HG02981 (cell line): ENCODE measurements around the gene PRPH2.
"Not testable (repeated sequence)": the region's sequence is repeated elsewhere in the genome, so short reads cannot be mapped to it uniquely, and the experiment has no call there.

Experiments
- ATAC-seq: cut with Tn5 transposase; IDR thresholded peaks from one replicate; pipeline ENCODE4 v1.9.1; 2021; ENCODE audit warnings: mild to moderate bottlenecking, moderate library complexity; ENCODE audit not compliant: unreplicated experiment

PRPH2 gene

DNA sequence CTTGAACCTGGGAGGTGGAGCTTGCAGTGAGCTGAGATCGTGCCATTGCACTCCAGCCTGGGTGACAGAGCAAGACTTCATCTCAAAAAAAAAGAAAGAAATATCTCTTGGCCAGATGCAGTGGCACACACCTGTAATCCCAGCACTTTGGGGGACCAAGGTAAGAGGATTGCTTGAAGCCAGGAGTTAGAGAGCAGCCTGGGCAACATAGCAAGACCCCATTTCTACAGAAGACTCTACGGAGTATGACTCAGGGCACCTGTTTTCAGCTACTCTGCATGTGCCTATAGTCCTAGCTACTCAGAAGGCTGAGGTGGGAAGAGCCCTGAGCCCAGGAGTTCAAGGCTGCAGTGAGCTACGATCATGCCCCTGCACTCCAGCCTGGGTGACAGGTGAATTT is 19.6 kb downstream of the PRPH2 start:
- not testable (repeated sequence) for ATAC-seq

DNA sequence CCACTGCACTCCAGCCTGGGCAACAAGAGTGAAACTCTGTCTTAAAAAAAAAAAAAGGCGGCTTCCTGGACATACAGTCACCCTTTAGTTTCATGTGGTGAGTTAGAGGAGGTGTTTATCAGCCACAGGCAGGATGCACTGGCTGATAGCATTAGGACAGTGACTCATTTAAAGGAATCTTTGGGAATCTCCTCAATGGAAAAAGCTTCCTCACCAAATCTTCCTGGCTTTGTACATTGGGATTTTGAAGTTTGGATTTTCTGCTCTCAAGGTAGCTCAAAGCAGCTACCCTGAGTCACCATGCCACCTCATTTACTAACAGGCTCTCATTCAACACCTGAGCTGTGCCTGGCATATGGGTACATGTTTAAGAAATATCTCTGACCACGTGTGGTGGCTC is 20.2 kb downstream of the PRPH2 start:
- no peak for ATAC-seq

DNA sequence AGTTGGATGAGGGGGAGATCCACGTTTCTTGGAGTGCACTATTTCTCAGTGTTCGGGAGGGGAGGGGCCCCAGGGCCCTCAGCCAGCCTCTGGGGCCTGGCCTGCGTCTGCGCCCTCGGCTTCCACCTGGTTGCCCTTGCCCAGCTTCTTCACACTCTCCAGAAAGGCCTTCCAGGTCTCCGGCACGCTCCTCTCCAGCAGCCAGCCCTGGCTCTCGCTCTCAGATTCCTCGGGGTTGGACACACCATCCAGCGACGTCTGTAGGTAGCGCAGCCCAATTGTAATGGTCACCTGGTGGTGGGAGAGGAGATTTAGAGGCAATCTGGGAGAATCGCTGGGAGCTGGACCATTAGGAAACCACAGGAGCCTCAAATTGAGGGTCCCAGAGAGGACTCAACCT is 24.2 kb downstream of the PRPH2 start:
- ATAC-seq: no peak

DNA sequence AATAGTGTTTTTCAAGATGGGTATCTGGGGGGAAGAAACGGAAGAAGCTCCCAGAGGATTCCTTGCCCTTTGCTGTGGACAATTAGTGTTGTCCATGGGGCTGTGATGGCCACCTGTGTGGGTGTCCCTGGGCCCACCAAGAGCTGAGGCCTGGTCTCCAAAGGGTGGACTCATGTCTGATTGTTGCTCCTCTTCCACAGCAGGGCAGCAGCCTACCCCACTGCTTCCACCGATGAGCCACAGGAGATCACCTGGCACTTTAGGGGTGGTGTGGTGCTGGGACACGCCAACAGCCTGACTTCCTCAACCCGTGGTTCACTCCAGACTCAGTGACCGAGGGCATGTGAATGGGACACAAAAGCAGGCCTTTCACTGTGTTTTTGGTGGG is 25.1 kb downstream of the PRPH2 start:
- no peak for ATAC-seq

DNA sequence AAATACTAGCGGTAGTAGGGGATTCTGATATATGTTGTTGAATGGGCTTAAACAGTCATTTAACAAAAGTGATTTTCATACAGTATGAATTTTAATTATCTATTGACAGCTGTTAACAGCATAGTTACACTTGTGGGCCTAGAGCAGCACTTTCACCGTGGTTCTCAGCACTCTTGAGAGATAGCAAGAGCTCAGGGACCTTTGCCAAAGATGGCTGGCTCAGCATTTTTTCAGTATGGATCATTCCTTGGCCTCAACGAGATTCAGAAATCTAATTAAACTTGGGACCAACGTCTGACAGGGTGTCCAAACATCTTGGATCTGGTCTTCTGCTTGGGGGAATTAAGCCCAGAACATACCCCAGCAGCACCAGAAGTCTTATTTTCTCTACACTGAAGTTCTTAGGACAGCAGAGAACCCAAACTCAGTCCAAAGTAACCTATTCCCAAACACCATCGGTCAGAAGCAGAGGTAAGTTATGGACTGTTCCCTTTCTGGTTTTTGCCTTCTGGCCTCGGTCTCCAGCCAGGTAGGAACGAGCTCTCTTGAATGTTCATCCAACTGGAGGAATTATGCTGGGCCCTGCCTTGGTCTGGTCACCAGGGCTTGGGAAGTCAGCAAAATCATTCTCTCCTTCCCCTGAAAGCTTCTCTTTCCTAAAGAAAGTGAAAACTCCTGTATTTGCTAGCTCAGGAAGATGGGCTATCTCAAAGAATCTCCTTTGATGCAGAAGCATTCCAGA is 25.7 kb downstream of the PRPH2 start:
- no peak for ATAC-seq

DNA sequence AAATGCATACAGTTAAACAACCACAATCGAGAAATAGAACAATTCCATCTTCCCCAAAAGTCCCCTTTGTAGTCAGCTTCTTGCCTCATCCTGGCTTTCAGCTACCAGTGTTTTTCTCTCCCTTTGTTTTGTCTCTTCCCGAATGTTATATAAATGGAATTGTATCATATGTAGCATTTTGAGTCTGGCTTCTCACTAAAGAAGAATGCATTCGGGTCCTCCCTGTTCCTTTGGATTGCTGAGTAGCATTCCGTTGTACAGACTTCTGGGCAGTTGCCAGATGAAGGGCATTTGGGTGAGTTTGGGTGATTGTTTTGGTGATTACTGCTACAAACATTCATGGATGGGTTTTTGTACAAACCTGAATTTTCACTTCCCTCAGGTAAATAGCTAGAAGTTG is 27.8 kb downstream of the PRPH2 start:
- ATAC-seq: no peak

DNA sequence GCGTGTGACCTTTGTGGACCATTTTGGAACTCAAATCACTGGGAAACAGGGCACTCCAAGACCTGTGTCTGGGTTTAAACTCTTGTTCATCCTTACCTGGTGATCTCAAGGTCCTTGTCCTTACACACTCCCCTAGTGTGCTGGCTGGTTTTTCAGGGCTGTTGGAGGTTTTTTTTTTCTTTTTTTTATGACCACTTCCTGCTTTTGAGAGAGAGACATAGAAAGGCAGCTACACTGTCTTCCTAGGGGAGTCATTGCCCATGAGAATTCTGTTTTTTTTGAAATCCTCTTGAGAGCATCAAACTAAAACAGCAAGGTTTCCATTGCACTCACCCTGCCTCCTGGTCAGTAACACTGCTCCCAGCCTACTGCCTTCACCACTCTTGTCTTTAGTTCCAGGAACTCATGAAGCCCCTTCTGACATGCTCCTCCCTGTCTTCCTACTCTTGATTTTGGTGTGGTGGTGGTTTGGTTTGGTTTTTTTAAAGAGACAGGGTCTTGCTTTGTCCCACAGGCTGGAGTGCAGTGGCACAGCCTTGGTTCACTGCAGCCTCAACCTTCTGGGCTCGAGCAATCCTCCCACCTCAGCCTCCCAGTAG is 28.6 kb downstream of the PRPH2 start:
- ATAC-seq: no peak

DNA sequence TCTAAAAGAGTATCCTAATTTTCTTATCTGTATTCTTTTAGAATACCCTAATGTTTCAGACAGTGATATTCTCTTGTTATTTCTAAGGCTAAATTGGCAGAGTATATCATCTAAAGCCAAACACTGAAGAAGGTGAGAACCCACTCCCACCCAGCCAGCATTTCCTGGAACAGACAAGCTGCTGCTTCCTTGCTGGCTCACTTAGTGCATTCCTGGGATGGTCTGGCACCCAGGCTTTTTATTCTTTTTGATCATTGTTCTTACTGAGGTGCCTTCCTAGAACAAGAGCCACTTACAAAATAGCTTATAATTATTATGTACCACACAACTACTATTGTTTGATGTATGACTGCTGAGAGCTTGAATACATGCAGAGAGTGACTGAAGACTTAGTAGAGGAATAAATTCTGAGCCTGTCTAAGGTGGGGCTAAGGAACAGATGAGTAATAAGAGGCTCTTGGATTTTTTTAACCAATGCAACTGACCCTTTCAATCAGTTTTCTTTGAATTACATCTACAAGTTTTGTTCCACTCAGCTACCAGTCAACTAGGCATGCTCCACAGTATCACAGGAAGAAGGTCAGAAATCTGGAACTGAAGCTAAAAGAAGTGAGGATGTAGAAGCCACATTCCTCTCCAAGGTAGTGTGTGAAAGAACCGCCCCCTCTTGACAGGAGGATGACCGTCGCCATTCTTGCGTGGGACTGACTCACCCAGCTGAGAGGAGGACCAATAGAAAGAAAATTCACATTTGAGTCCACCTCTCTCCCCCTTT is 30.1 kb downstream of the PRPH2 start:
- no peak for ATAC-seq

DNA sequence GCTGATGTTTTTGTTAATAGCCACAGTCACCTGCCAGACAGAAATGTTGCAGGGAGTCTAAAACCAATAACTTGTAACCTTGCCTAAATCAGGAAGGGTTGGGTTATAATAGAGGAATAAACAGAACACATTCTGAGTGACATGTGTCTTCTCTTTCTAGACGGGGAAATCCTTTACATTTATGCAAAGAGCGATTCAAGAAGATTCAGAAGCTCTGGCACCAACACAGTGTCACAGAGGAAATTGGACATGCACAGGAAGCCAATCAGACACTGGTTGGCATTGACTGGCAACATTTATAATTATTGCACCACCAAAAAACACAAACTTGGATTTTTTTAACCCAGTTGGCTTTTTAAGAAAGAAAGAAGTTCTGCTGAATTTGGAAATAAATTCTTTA is 31.5 kb downstream of the PRPH2 start:
- no peak for ATAC-seq

DNA sequence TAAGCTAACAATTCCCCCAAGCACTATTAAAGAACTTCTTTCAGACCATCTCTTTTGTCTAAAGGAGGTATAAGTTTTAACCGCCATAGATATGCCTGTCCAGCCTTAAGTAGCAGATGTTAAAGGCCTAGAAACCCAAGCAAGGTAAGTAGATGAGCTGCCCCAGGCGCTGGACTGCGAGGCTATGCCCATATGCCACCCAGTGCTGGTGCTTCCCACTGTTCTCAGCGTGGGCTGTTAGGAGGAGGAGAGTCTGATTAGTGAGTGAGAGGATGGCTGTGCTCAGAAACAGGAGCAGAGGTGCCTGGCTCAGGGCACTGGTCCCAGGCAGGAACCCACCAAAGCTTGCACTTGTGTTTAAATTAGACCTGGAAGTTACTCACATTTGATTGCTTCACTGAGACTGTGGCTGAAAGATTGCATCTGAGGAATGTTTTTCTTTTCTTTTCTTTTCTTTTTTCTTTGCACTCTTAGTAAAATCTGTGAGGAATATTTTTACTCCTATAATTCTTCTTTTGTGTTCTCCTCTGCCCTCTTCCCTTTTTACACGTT is 32.2 kb downstream of the PRPH2 start:
- no peak for ATAC-seq

DNA sequence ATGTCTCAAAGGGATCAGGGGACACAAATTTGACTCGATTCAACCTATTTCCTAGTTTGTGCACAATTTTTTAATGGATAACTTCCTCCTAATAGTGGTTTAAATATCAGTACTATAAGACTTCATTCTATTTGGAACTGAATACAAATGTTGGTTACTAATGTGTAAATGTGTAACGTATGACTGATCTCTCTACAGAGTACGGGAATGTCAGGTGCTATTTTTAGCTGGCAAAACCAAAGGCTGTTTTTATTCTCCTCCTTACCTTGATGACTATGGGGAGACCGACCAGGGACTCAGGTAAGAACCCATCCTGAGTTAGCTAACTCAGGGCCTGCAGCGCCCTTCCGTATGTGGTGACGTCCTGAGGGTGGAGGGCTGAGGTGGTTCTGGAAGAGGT is 33.0 kb downstream of the PRPH2 start:
- ATAC-seq: no peak

DNA sequence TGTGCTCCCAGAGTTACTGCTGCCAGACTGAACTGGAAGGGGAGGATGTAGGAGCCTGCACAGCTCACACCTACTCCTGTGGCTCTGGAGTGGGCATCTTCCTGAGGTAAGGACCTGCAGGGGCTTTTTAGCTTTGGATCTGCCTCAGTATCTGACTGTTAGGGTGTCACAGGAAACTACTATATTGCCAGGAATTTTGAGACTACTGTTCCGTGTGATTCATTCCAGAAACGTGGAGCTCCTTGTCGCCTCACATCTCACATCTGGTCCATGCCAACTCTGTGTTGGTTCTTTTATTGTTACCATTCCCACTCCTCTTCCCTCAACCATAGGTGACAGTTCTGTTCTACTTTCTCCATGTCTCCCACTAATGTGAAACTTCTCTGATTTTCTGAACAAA is 34.1 kb downstream of the PRPH2 start:
- ATAC-seq: no peak

DNA sequence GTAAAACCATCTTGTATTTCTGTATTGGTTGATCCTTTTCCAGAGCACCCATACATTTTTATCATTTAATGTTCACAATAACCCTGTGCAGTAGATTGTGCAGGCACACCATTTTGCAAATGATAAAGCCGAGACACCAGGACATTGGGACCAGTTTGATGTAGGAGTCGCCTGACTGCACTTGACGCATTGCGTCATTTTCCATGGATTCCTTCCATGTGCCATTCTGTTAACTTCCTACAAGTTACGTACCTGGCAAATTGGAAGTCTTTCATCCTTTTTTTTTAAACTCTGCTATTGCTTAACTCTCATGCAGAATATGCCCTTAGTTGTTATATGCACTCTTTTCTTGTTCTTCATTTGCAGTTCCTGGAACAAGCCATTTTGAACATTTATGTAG is 43.0 kb downstream of the PRPH2 start:
- no peak for ATAC-seq

DNA sequence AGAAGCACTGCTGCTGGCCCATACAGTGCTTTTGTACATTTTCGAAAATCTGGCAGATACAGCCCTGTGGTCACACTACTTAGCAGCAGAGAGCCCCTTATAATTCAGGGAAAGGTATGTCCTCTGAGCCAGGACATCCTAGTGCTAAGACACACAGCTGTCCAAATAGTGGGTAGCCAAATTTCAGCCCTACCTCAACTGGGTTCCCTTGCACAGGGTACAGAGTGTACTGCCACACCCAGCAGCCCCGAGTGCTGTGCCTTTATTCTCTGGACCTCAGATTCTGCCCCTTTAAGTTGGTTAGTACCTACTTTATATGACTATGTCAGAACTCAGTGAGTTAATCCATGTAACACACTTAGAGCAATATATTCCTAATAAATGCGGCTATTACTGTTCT is 47.6 kb downstream of the PRPH2 start:
- no peak for ATAC-seq

DNA sequence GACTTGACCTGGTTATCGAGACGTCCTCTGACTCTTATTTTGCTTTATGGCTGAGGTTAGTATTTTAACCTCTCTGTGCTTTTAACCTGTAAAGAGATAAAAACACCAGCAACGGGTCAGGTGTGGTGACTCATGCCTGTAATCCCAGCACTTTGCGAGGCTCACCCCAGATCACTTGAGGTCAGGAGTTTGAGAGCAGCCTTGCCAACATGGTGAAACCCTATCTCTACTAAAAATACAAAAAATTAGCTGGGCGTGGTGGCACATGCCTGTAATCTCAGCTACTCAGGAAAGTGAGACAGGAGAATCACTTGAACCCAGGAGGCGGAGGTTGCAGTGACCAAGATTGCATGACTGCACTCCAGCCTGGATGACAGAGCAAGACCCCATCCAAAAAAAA is 48.0 kb downstream of the PRPH2 start:
- not testable (repeated sequence) for ATAC-seq

DNA sequence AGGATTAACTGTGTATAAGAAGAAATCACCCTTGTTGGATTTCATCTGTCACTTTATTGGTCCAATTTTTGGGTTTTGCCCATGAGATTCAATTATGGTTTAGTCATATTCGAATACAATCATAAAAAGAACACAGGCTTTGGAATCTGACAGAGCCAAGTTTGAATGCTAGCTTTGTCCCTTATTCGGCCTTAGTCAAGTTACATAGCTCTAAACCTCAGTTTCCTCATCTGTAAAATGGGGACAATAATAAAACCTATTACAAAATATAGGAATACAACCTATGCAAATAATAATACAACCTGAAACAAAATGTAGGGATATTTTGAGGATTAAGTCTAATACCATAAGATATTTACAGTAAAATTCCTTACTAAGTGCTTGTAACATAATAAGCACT is 57.7 kb downstream of the PRPH2 start:
- no peak for ATAC-seq

DNA sequence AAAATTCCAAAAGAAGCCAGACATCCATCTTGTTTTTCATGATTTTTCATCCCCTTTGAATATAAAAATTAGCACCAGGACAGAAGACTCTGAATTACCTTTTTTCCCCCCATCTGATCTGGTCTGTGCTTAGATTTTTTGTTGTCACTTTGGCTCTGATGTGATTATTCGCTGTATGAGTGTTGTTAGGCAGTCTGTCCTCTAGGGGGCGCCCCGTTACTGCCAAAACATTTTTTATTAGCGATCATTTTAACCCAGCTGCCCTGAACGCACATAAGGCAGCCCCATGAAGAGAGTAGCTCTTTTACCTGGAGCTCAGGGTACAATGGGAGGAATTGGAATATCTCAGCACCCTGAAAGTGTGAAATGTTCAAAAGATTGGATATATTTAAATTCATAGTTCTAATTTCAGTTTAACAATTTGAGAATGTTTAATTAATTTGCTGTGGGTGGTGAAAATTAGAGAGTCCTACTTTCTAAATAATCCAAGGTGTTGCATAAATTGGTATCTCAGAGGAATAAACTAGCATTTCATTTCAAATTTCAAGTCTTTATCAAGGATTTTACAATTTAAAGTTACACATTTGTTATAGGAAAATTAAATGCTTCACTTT is 60.8 kb downstream of the PRPH2 start:
- ATAC-seq: no peak

DNA sequence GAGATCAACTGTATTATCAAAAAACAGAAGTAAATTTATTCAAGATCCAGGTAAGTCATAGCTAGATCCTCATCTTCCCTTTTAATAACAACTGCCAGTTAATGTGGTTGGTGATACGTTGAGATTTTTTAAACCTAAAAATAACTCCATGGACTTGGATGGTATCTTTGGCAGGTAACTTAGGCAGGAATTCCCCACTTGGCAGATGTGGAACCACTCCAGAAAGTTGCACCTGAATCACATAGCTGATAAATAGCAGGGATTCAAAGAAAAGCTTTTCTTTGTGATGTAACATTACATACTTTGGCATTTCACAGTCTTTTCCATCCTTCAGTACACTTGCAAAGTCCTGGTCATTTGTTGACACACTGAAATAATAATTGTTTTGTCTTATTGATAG is 62.6 kb downstream of the PRPH2 start:
- no peak for ATAC-seq

DNA sequence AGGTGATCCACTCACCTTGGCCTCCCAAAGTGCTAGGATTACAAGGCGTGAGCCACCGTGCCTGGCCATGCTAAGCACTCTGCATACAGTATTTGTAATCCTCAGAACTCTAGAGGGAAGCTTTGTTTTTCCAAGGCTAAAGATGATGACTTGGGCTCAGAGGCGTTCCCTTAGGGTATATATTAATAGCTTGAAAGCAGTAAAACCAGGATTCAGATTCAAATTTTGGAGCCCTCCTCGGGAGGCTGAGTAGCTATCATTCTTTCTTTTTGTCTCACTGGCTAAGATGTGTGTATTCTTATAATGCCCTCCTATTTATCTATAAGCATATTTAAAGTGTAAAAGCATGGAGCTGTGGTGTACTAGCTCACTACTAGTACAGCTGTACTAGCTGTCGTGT is 68.5 kb downstream of the PRPH2 start:
- ATAC-seq: no peak

DNA sequence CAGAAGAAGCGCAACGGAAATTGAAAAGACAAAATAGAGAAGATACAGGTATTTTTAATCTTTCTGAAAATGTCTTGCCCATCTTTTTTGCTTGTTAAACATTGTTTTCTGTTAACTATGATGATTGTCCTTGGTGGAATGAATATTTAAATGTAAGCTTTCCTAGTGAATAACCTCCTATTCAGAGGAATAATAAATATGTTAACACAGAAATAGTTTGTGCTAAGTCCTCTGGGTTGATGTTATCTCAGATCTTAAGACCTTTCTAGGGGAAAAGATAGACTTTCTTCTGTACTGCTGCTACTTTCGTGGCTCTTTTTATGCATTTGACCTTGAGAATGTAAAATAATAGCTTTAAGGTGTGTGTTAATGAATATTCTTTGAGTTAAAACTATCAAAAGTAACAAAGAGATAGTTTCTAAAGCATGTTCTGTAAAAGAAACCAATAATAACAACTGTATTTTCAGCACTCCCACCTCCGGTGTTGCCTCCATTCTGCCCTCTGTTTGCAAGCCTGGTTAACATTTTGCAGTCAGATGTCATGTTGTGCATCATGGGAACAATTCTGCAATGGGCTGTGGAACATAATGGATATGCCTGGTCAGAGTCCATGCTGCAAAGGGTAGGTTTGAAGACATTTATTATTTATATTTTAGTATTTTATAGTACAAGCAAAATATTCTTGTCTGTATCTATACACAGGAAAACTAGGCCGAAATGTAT is 70.2 kb downstream of the PRPH2 start:
- ATAC-seq: no peak
